HepG2 (cell line): Measurements from ENCODE around the gene GMEB2. TPM values are rescaled to one million over a fixed set of nuclear protein-coding genes. Genes with fewer than 3 reads are reported as not detected.

Source experiments
- GATAD1 ChIP-seq: IDR thresholded peaks from 2 replicates; pipeline ENCODE4 v1.6.1; 2016; ENCODE audit warnings: missing genetic modification reagents, missing compliant biosample characterization
- HOXD1 ChIP-seq: sonication (generic); formaldehyde crosslinking; IDR thresholded peaks from 2 replicates; pipeline ENCODE4 v1.5.0; 2020; ENCODE audit warnings: missing genetic modification reagents
- MAZ ChIP-seq, 2 experiments: sonication (generic) in 1 of 2; formaldehyde crosslinking in 1 of 2; IDR thresholded peaks; 2 replicates each; pipeline versions ENCODE4 v1.5.0 to v1.6.1; 2012 to 2020; ENCODE audit warnings: low read depth in 2 of 2, mild to moderate bottlenecking in 2 of 2, borderline replicate concordance in 1 of 2, improper control_type of control experiment in 1 of 2, low read length in 1 of 2, missing genetic modification reagents in 1 of 2, moderate library complexity in 1 of 2
- MZF1 ChIP-seq: sonication (generic); formaldehyde crosslinking; IDR thresholded peaks from 2 replicates; pipeline ENCODE4 v1.8.1; 2023; ENCODE audit warnings: mild to moderate bottlenecking, missing genetic modification reagents, borderline replicate concordance
- NPAS2 ChIP-seq: sonication (generic); formaldehyde crosslinking; IDR thresholded peaks from 2 replicates; pipeline ENCODE4 v1.8.0; 2022; ENCODE audit warnings: mild to moderate bottlenecking, missing genetic modification reagents, borderline replicate concordance
- RFXANK ChIP-seq: IDR thresholded peaks from 2 replicates; pipeline ENCODE4 v1.6.1; 2016
- SP4 ChIP-seq: sonication (generic); formaldehyde crosslinking; IDR thresholded peaks from 2 replicates; pipeline ENCODE4 v1.8.1; 2023; ENCODE audit warnings: mild to moderate bottlenecking, missing genetic modification reagents
- ZBTB37 ChIP-seq: sonication (generic); formaldehyde crosslinking; IDR thresholded peaks from 2 replicates; pipeline ENCODE4 v1.4.0; 2020; ENCODE audit warnings: mild to moderate bottlenecking, missing genetic modification reagents
- ZC3H13 ChIP-seq: sonication (generic); formaldehyde crosslinking; IDR thresholded peaks from 2 replicates; pipeline ENCODE4 v1.8.1; 2023; ENCODE audit warnings: mild to moderate bottlenecking, missing genetic modification reagents, moderate library complexity
- ZNF225 ChIP-seq: sonication (generic); formaldehyde crosslinking; IDR thresholded peaks from 2 replicates; pipeline ENCODE4 v1.4.0; 2020; ENCODE audit warnings: mild to moderate bottlenecking, missing genetic modification reagents
- ZNF331 ChIP-seq: sonication (generic); formaldehyde crosslinking; IDR thresholded peaks from 2 replicates; pipeline ENCODE4 v1.4.0; 2020; ENCODE audit warnings: missing genetic modification reagents
- ZNF407 ChIP-seq: sonication (generic); formaldehyde crosslinking; IDR thresholded peaks from one replicate; pipeline ENCODE4 v1.5.1; 2020; ENCODE audit warnings: mild to moderate bottlenecking, missing genetic modification reagents; ENCODE audit errors: not compliant biosample characterization
- ZNF547 ChIP-seq: sonication (generic); formaldehyde crosslinking; IDR thresholded peaks from 2 replicates; pipeline ENCODE4 v1.5.1; 2020; ENCODE audit warnings: mild to moderate bottlenecking, missing genetic modification reagents
- ZNF703 ChIP-seq: sonication (generic); formaldehyde crosslinking; IDR thresholded peaks from 2 replicates; pipeline ENCODE4 v1.5.1; 2020; ENCODE audit warnings: missing genetic modification reagents, mild to moderate bottlenecking, moderate library complexity, borderline replicate concordance
- ZNF850 ChIP-seq: sonication (generic); formaldehyde crosslinking; conservative IDR thresholded peaks from 2 replicates; pipeline ENCODE4 v1.9.0; 2021; ENCODE audit warnings: mild to moderate bottlenecking, missing genetic modification reagents
- ZSCAN31 ChIP-seq: sonication (generic); formaldehyde crosslinking; IDR thresholded peaks from 2 replicates; pipeline ENCODE4 v1.5.0; 2020; ENCODE audit warnings: low read depth, mild to moderate bottlenecking, missing genetic modification reagents
- polyA plus RNA-seq, 8 experiments: library from polyadenylated mRNA; depleted of rRNA in 3 of 8; stranded (reverse) in 7 of 8; unstranded in 1 of 8; fragments of >200 nt; fragmentation: Illumina TruSeq in 4 of 8; extraction: Trizol in 4 of 8; gene quantifications; 2 replicates each; pipeline versions ENCODE4 v1.2.1 to v1.2.3, GENCODE V29; 2011 to 2016; ENCODE audit warnings: low read depth in 4 of 8, missing spikeins in 1 of 8, mixed read lengths in 1 of 8; ENCODE audit not compliant: insufficient read depth in 1 of 8
- total RNA-seq, 5 experiments: library from RNA; depleted of rRNA; stranded (reverse); fragments of >200 nt; fragmentation: Illumina TruSeq; extraction: Trizol; gene quantifications; 2 replicates each; pipeline ENCODE4 v1.2.3, GENCODE V29; 2016; ENCODE audit warnings: low read depth in 1 of 5
- TF ChIP-seq, protein P1 (sequence below), 2 experiments: sonication (generic) in 1 of 2; formaldehyde crosslinking in 1 of 2; IDR thresholded peaks; 2 replicates each; pipeline versions ENCODE4 v1.4.0 to v1.6.1; 2018 to 2020; ENCODE audit warnings: missing genetic modification reagents in 2 of 2, borderline replicate concordance in 1 of 2, low read depth in 1 of 2, mild to moderate bottlenecking in 1 of 2, missing biosample characterization in 1 of 2

The GMEB2 gene
- total and polyA plus RNA-seq, 2 of the 13 experiments (the other 11 are each of a cell fraction or from before 2014, with no cell fraction given): 10.6 to 12.4 TPM

- TF ChIP-seq ZNF331: peak; percentile 99
- TF ChIP-seq ZNF547 (CRISPR knock-in tag): peak; percentile 95; the same call in 1 of the 2 replicates
- peak; percentile 81; the same call in 1 of the 2 replicates for TF ChIP-seq NPAS2
- peak; percentile 89; the same call in 1 of the 2 replicates for TF ChIP-seq RFXANK (CRISPR knock-in tag)
- peak; percentile 79 for TF ChIP-seq ZNF407
- TF ChIP-seq, protein P1, sequence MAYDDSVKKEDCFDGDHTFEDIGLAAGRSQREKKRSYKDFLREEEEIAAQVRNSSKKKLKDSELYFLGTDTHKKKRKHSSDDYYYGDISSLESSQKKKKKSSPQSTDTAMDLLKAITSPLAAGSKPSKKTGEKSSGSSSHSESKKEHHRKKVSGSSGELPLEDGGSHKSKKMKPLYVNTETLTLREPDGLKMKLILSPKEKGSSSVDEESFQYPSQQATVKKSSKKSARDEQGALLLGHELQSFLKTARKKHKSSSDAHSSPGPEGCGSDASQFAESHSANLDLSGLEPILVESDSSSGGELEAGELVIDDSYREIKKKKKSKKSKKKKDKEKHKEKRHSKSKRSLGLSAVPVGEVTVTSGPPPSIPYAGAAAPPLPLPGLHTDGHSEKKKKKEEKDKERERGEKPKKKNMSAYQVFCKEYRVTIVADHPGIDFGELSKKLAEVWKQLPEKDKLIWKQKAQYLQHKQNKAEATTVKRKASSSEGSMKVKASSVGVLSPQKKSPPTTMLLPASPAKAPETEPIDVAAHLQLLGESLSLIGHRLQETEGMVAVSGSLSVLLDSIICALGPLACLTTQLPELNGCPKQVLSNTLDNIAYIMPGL (CRISPR knock-in tag; IDR thresholded peaks at IDR 0.05; ENCODE audit: borderline replicate concordance in 1 of 2, low read depth in 1 of 2): peak; percentile 95 to 98
- peak; percentile 95 for TF ChIP-seq MZF1 (CRISPR knock-in tag)
- peak; percentile 88 for TF ChIP-seq HOXD1 (CRISPR knock-in tag)
- TF ChIP-seq GATAD1: peak; percentile 98
- TF ChIP-seq ZSCAN31 (CRISPR knock-in tag): peak; percentile 79; the same call in 1 of the 2 replicates
- TF ChIP-seq ZBTB37 (CRISPR knock-in tag): no peak
- TF ChIP-seq ZNF703 (CRISPR knock-in tag): no peak
- 0 out of 2 replicates have a peak, but pooled peaks have one; percentile 21 for TF ChIP-seq ZNF850 (CRISPR knock-in tag)
- peak; percentile 63; the same call in 1 of the 2 replicates for TF ChIP-seq MAZ (IDR thresholded peaks at IDR 0.05; ENCODE audit: borderline replicate concordance, low read depth, low read length)
- TF ChIP-seq MAZ (CRISPR knock-in tag; IDR thresholded peaks at IDR 0.05; ENCODE audit: low read depth): peak; percentile 84; the same call in 1 of the 2 replicates
- TF ChIP-seq ZNF225 (CRISPR knock-in tag): no peak
- peak; percentile 93 for TF ChIP-seq SP4 (CRISPR knock-in tag)
- TF ChIP-seq ZC3H13: peak; percentile 59; the same call in 1 of the 2 replicates
Measured at GRCh38 chr20:63628246-63628975, 1.5 kb upstream of the GMEB2 start (continued).
